Ishikawa (cell line): ENCODE measurements around the gene SCCPDH.

ENCODE experiments used
- CREB1 ChIP-seq: IDR thresholded peaks from 2 replicates; pipeline ENCODE4 v1.6.1; 2012; ENCODE audit warnings: low read depth
- RAD21 ChIP-seq: IDR thresholded peaks from 2 replicates; pipeline ENCODE4 v1.6.1; 2012; ENCODE audit warnings: low read depth
- TAF1 ChIP-seq: IDR thresholded peaks from 2 replicates; pipeline ENCODE4 v1.6.1; 2012; ENCODE audit warnings: low read depth, mild to moderate bottlenecking
- TEAD4 ChIP-seq: IDR thresholded peaks from 2 replicates; pipeline ENCODE4 v1.6.1; 2012
- TF ChIP-seq, protein P1 (sequence below): IDR thresholded peaks from 2 replicates; pipeline ENCODE4 v1.6.1; 2012
- TF ChIP-seq, protein P2 (sequence below): IDR thresholded peaks from 2 replicates; pipeline ENCODE4 v1.6.1; 2012

DNA sequence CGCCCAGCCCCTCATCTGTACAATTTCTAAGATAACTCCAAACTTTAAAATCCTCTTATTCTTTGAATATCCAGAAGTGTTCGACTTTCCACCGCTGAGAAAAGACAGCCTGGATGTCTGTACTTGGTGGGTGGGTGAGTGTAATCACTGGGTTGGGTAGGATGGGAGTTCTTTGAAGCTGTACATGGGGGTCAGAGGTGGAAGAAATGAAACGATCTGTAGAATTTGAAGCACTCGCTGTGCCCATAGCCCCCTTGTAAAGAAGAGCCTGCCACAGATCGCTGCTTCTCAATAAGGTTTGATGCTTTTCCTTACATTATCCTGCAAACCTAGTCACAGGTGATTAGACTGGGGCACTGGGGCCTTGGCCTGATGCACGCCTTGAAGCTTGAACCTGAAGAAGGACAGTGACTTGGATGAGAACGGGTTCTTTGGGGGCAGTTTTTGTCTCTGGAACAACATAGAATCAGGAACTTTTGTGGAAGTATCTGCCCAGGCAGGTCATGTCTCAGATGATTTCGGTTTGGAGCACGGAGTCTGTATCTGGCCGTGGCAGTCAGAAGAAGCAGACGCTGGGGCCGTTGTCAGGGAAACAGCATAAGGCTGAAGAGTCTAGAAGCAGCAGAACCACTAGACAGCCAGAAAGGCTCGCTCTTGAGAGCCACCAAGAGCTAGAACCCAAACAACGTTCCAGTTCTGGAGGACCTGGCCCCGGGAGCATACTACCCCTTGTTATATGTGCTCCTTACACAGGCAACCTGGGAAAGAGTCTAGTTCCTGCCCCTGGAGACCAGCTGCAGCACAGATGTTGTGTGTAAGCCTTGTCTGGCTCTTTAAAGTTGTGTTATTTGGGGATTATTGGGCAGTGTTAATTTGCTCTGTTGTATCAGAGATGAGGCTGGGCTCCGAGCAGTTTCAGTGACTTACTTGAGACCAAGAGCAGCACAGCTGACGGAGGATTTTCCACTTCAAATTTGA lies 45.1 kb upstream of the SCCPDH start:
- TF ChIP-seq CREB1, result no peak
- TF ChIP-seq, protein P1, sequence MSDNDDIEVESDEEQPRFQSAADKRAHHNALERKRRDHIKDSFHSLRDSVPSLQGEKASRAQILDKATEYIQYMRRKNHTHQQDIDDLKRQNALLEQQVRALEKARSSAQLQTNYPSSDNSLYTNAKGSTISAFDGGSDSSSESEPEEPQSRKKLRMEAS, result no peak
- no peak for TF ChIP-seq TEAD4
- TF ChIP-seq, protein P2, sequence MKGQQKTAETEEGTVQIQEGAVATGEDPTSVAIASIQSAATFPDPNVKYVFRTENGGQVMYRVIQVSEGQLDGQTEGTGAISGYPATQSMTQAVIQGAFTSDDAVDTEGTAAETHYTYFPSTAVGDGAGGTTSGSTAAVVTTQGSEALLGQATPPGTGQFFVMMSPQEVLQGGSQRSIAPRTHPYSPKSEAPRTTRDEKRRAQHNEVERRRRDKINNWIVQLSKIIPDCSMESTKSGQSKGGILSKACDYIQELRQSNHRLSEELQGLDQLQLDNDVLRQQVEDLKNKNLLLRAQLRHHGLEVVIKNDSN, result no peak
- no peak for TF ChIP-seq RAD21
- no peak for TF ChIP-seq TAF1
